Activated T-helper 2 cell treated with anti-CD3 and anti-CD28 coated beads, Interferon-gamma antibody, Interleukin-2, Interleukin-4, amounts not matched to agents 10 μg/mL and 5 μg/mL and 100 μg/mL, durations not matched to agents 14 hours and 24 hours and 36 hours (primary cell): ENCODE data around the gene CERS2. TPM values are rescaled to one million over a fixed set of nuclear protein-coding genes. Genes with fewer than 3 reads are reported as not detected.

Experiments
- total RNA-seq: library from RNA; stranded (reverse); gene quantifications from 2 replicates; pipeline ENCODE4 v1.2.3, GENCODE V29; 2022

CERS2 gene
- total RNA-seq, 1 donor from 2014 or later: 176 TPM

Other genes starting within 250 kb of the CERS2 start
- gene CTSS, start 209.1 kb downstream of the CERS2 start, total RNA-seq: 42.0 and 42.1 TPM in 2 replicates
- 2.8 and 3.6 TPM in 2 replicates for gene CTSK, start 166.6 kb downstream of the CERS2 start, total RNA-seq
- gene ARNT, start 98.2 kb downstream of the CERS2 start, total RNA-seq: 38.5 and 40.4 TPM in 2 replicates
- gene CTXND2, start 87.7 kb downstream of the CERS2 start, total RNA-seq: not detected in 2 replicates
- gene SETDB1, start 48.5 kb downstream of the CERS2 start, total RNA-seq: 60.9 and 61.1 TPM in 2 replicates
- gene ANXA9, start 7.5 kb upstream of the CERS2 start, total RNA-seq: 0.32 TPM in 1 of 2 replicates, not detected in the other
- 16.2 and 16.8 TPM in 2 replicates for gene MINDY1, start 32.1 kb upstream of the CERS2 start, total RNA-seq
- 15.1 and 15.5 TPM in 2 replicates for gene PRUNE1, start 33.6 kb upstream of the CERS2 start, total RNA-seq
- gene BNIPL, start 61.8 kb upstream of the CERS2 start, total RNA-seq: 1.5 TPM in 2 replicates
- 2.0 and 2.2 TPM in 2 replicates for gene C1orf56, start 72.9 kb upstream of the CERS2 start, total RNA-seq
- gene CDC42SE1, start 84.8 kb upstream of the CERS2 start, total RNA-seq: 176 TPM in 2 replicates
- 3.7 and 3.8 TPM in 2 replicates for gene MLLT11, start 85.6 kb upstream of the CERS2 start, total RNA-seq
- 14.4 and 15.9 TPM in 2 replicates for gene GABPB2, start 95.9 kb upstream of the CERS2 start, total RNA-seq
- 1.7 and 2.0 TPM in 2 replicates for gene SEMA6C, start 171.8 kb upstream of the CERS2 start, total RNA-seq
- 24.3 and 28.7 TPM in 2 replicates for gene TNFAIP8L2, start 181.8 kb upstream of the CERS2 start, total RNA-seq
- gene LYSMD1, start 191.1 kb upstream of the CERS2 start, total RNA-seq: 3.6 and 4.9 TPM in 2 replicates
- gene SCNM1, start 191.3 kb upstream of the CERS2 start, total RNA-seq: 82.4 and 89.1 TPM in 2 replicates
- 1.0 TPM in 1 of 2 replicates, not detected in the other for gene TMOD4, start 201.1 kb upstream of the CERS2 start, total RNA-seq
- gene VPS72, start 215.4 kb upstream of the CERS2 start, total RNA-seq: 80.7 and 84.5 TPM in 2 replicates
- gene PIP5K1A, start 223.7 kb upstream of the CERS2 start, total RNA-seq: 82.2 and 83.9 TPM in 2 replicates